Measurements from ENCODE around the gene RNGTT.

DNA sequence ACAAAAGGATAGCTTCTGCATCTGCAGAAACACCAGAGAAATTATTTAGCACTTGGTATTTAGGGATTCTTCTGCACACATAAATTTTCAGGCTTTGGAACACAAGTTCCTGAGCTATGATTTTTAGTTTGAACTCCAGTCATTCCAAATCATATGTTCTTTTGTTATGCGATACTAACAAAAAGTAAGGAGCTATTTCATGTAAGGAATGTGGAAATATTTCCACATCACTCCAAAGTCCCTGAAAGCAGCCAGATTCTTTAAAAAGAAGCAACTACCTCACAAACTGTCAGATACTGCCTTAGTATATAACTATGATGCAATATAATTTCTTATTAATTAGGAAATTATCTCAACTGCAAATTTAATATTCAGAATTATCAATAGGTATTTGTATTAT is 106.9 kb downstream of the RNGTT start:
- TF ChIP-seq, protein P1, sequence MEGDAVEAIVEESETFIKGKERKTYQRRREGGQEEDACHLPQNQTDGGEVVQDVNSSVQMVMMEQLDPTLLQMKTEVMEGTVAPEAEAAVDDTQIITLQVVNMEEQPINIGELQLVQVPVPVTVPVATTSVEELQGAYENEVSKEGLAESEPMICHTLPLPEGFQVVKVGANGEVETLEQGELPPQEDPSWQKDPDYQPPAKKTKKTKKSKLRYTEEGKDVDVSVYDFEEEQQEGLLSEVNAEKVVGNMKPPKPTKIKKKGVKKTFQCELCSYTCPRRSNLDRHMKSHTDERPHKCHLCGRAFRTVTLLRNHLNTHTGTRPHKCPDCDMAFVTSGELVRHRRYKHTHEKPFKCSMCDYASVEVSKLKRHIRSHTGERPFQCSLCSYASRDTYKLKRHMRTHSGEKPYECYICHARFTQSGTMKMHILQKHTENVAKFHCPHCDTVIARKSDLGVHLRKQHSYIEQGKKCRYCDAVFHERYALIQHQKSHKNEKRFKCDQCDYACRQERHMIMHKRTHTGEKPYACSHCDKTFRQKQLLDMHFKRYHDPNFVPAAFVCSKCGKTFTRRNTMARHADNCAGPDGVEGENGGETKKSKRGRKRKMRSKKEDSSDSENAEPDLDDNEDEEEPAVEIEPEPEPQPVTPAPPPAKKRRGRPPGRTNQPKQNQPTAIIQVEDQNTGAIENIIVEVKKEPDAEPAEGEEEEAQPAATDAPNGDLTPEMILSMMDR (IDR thresholded peaks at IDR 0.05), result no peak
- no peak for TF ChIP-seq POLR2AphosphoS5 (IDR thresholded peaks at IDR 0.05)
- no peak for TF ChIP-seq POLR2A (IDR thresholded peaks at IDR 0.05)
